Right lobe of liver (tissue), 6 donors: ENCODE results near the gene PHGDH. TPM values are rescaled to one million over a fixed set of nuclear protein-coding genes. Genes with fewer than 3 reads are reported as not detected.
"Not testable (repeated sequence)": the region's sequence is repeated elsewhere in the genome, so short reads cannot be mapped to it uniquely, and the experiment has no call there.

Experiments
- ATAC-seq, 4 donors: fragments of 200-7000 bp; cut with Tn5 transposase; one replicate each; pipeline ENCODE4 v1.9.1; 2020; ENCODE audit warnings: mild to moderate bottlenecking in 4 of 4, moderate library complexity in 4 of 4
- DNase-seq, 3 donors: peaks; one replicate each; pipeline ENCODE4 v3.0.0-alpha.2; 2020
- H3K27ac ChIP-seq, 3 donors: fragments of 200-600 bp; one replicate each; pipeline ENCODE4 v1.8.0; 2022
- H3K27me3 ChIP-seq, 2 donors: fragments of 200-600 bp; one replicate each; pipeline ENCODE4 v1.8.0; 2022
- H3K36me3 ChIP-seq, 4 donors: fragments of 200-600 bp; sonication (generic) in 1 of 4; one replicate each; pipeline versions ENCODE4 v1.5.1 to v1.8.0; 2017 to 2022; ENCODE audit warnings: control low read depth in 1 of 4
- H3K4me1 ChIP-seq, 4 donors: fragments of 200-600 bp; sonication (generic) in 1 of 4; one replicate each; pipeline versions ENCODE4 v1.5.1 to v1.8.0; 2017 to 2022; ENCODE audit warnings: control low read depth in 1 of 4
- H3K4me3 ChIP-seq, 3 donors: fragments of 200-600 bp; one replicate each; pipeline ENCODE4 v1.8.0; 2022
- H3K9me3 ChIP-seq, 4 donors: fragments of 200-600 bp; sonication (generic) in 1 of 4; one replicate each; pipeline versions ENCODE4 v1.5.1 to v1.8.0; 2017 to 2022; ENCODE audit warnings: control low read depth in 1 of 4
- POLR2A ChIP-seq: fragments of 450-650 bp; IDR thresholded peaks from one replicate; pipeline ENCODE4 v1.6.1; 2017; ENCODE audit warnings: antibody characterized with exemption, mild to moderate bottlenecking
- WGBS: methylation state at CpG from one replicate; pipeline ENCODE4 v1.1.6; 2018; ENCODE audit warnings: low coverage, low lambda C conversion rate; ENCODE audit not compliant: insufficient coverage; ENCODE audit errors: missing lambda C conversion rate; 5-methylcytosine and 5-hydroxymethylcytosine counted together
- intact Hi-C, 2 donors: fragments of 100-400 bp; cut with DNase I; formaldehyde crosslinking; loops; one replicate each; pipeline versions ENCODE4 v1.11.2 to v1.14.1; 2022
- total RNA-seq, 6 experiments: library from RNA; depleted of rRNA in 2 of 6; stranded (reverse); fragments of >200 nt in 2 of 6; fragmentation: NEBNext Ultra II Directional in 3 of 6; extraction: Animal tissue kit (Norgen Biotek cat#: 25700) in 3 of 6; gene quantifications; one replicate each; pipeline versions ENCODE4 v1.1.0 to v1.2.4, GENCODE V29; 2016 to 2023
- TF ChIP-seq, protein P1 (sequence below), 4 donors: fragments of 200-600 bp in 3 of 4; fragments of 450-650 bp in 1 of 4; IDR thresholded peaks; one replicate each; pipeline versions ENCODE4 v1.5.1 to v1.8.0; 2016 to 2022; ENCODE audit warnings: antibody characterized with exemption in 4 of 4, mild to moderate bottlenecking in 2 of 4
- donor health status: DM: no; HTN: yes; CAD: no.
- donor health status: DM: no; HTN: no; CAD: no.
- donor health status: DM: no; HTN: no; CAD: no.
- donor health status: DM: no; HTN: yes; CAD: no.
- donor health status: DM: no; HTN: yes; CAD: no.

PHGDH gene
- total RNA-seq, 6 experiments from 2014 or later, result 51.2 to 151 (median 74.0) TPM

DNA sequence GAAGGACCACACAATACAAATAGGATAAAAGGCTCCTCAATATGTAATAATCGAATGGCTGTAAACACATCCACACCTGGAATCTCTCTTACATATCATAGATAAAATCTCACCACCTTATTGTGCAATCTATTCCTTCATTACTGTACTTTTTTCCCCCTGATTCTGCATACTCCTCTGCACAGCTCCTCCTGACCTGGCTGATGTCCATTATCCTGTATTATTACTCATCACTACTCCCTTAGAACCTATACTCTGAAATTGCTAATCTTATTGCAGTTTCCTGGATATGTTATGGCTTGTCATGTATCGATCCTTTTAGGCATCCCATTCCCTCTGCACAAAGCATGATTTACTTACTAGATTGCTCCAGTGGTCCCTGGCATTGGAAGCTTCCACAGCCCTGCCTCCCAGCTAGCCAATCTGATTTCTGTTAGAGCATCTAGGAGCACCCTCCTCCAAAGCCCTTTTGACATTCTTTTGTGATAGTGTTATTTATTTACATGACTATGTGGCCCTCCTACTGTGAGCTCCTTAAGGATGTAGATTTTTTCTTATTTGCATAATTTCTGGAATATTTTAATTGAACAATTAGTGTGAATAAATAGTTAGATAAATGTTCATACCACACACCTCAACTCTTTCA lies 24.2 kb upstream of the PHGDH start:
- H3K4me3 ChIP-seq, result no peak overlapping the region
- DNase-seq (no peak), ATAC-seq (no peak)
- H3K27ac ChIP-seq, result no peak overlapping the region
- H3K36me3 ChIP-seq, result no peaks in the 10 kb centered on the region
- no peaks in the 10 kb centered on the region for H3K27me3 ChIP-seq
- TF ChIP-seq, protein P1, sequence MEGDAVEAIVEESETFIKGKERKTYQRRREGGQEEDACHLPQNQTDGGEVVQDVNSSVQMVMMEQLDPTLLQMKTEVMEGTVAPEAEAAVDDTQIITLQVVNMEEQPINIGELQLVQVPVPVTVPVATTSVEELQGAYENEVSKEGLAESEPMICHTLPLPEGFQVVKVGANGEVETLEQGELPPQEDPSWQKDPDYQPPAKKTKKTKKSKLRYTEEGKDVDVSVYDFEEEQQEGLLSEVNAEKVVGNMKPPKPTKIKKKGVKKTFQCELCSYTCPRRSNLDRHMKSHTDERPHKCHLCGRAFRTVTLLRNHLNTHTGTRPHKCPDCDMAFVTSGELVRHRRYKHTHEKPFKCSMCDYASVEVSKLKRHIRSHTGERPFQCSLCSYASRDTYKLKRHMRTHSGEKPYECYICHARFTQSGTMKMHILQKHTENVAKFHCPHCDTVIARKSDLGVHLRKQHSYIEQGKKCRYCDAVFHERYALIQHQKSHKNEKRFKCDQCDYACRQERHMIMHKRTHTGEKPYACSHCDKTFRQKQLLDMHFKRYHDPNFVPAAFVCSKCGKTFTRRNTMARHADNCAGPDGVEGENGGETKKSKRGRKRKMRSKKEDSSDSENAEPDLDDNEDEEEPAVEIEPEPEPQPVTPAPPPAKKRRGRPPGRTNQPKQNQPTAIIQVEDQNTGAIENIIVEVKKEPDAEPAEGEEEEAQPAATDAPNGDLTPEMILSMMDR (IDR thresholded peaks at IDR 0.05), result no peak
- no peak for TF ChIP-seq POLR2A
- no peaks in the 10 kb centered on the region for H3K9me3 ChIP-seq
- no peaks in the 10 kb centered on the region for H3K4me1 ChIP-seq
- WGBS, result 56% methylated on average over 2 of the region's 2 CpGs
- intact Hi-C loops, result no loop called here

DNA sequence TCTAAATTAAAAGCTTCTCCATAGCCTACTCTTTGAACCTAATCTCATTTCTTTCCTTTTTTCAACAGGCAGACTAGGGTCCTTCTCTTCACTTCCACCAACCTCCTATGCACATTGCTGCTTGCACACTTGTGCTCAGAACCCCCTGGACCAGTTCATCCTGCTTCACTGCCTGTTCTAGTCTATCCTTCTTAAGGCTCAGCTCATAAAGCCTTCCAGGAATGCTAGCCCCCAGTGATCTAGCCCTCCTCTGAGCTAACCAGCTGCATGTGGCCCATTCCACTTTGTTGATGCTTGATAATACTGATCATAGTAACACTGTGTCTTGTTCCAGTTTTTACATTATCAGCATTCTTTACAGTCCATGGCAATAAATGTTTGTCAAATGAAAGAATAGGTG lies 22.9 kb upstream of the PHGDH start:
- no peaks in the 10 kb centered on the region for H3K27me3 ChIP-seq
- no peak for ATAC-seq
- intact Hi-C loops, result no loop called here
- no peaks in the 10 kb centered on the region for H3K9me3 ChIP-seq
- no peak for DNase-seq
- TF ChIP-seq, protein P1 (IDR thresholded peaks at IDR 0.05), result no peak
- no peak for TF ChIP-seq POLR2A
- H3K36me3 ChIP-seq, result no peaks in the 10 kb centered on the region
- H3K4me1 ChIP-seq, result no peaks in the 10 kb centered on the region
- no peak overlapping the region for H3K27ac ChIP-seq
- H3K4me3 ChIP-seq, result no peak overlapping the region

DNA sequence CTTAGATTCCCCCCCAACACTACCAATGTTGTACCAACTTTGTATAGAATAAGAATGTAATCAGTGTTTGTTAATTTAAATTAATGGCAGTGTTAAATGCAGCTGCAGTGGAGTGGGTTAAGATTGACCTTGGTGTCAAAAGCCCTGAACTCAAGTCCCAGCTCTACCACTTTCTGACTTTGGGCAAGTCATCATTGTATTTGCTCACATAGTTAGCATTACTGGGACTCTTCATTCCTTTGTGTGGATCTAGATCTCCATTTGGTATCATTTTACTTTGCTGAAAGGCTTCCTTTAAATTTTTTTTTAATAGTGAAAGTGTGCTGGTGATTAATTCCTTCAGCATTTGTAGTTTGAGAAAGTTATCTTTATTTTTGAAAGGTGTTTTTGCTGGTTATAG lies 22.2 kb upstream of the PHGDH start:
- intact Hi-C loops, result no loop called here
- no peak for ATAC-seq
- H3K4me1 ChIP-seq, result no peaks in the 10 kb centered on the region

DNA sequence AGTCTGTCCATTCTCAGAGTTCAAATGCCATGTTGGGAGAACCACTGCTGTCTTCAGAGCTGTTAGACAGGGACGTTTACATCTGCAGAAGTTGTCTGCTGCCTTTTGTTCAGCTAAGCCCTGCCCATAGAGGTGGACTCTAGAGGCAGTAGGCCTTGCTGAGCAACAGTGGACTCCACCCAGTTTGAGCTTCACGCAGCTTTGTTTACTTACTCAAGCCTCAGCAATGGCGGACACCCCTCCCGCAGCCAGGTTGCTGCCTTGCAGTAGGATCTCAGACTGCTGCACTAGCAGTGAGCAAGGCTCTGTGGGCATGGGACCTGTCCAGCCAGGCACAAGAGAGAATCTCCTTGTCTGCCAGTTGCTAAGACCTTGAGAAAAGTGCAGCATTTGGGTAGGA lies 14.9 kb upstream of the PHGDH start:
- H3K27me3 ChIP-seq, H3K27ac ChIP-seq, H3K9me3 ChIP-seq, intact Hi-C loops, H3K4me3 ChIP-seq, H3K36me3 ChIP-seq, H3K4me1 ChIP-seq, ATAC-seq, DNase-seq: not testable (repeated sequence)
- WGBS, result 83% methylated on average over 2 of the region's 4 CpGs

More for the DNA sequence above, 22.2 kb upstream of the PHGDH start:
- TF ChIP-seq, protein P1 (IDR thresholded peaks at IDR 0.05), result no peak
- TF ChIP-seq POLR2A, result no peak
- Histone ChIP-seq H3K4me3 (no peak overlapping the region), H3K27me3 (no peaks in the 10 kb centered on the region), H3K36me3 (no peaks in the 10 kb centered on the region), H3K9me3 (no peaks in the 10 kb centered on the region), H3K27ac (no peak overlapping the region)
- no peak for DNase-seq

DNA sequence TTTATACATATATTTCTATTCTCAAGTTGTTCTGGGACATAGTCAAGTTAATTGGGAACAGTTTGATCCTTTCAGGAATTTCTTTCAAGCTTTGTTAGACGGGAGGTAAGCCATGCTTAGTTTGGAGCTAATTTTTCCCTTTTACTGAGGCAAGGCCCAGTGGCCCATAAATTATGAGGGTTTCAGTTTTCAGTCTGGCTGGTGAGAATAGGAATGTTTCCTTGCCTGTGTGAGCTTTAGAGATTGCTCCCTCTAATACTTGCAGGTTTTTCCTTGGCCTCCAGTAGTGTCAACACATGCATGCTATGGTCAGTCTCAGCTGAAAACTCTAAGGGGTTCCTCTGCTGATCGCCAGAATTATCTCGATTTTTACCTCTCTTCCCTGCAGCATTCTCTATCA lies 14.1 kb upstream of the PHGDH start:
- 64% methylated on average over 3 of the region's 3 CpGs for WGBS
- H3K9me3 ChIP-seq, result peaks cover 0 to 5% (median 0%) of the 10 kb centered on the region in 4 donors
- H3K27me3 ChIP-seq, result no peaks in the 10 kb centered on the region
- intact Hi-C loops, result no loop called here
- no peaks in the 10 kb centered on the region for H3K36me3 ChIP-seq
- ATAC-seq (no peak), DNase-seq (no peak)
- no peaks in the 10 kb centered on the region for H3K4me1 ChIP-seq
- TF ChIP-seq, protein P1 (IDR thresholded peaks at IDR 0.05), result no peak
- H3K27ac ChIP-seq, result no peak overlapping the region
- H3K4me3 ChIP-seq, result no peak overlapping the region
